DND-41 (cell line): ENCODE results near the gene SREBF2.

Experiments used
- ATAC-seq: fragments of 200-7000 bp; cut with Tn5 transposase; 3 replicates; pipeline ENCODE4 v1.9.1; 2021; ENCODE audit warnings: low read depth; ENCODE audit not compliant: insufficient read depth
- DNase-seq: peaks from one replicate; pipeline ENCODE4 v3.0.0-alpha.2; 2020
- H2AFZ ChIP-seq: 2 replicates; pipeline ENCODE4 v1.6.0; 2012; ENCODE audit warnings: low read depth, low read length
- H3K27ac ChIP-seq: 2 replicates; pipeline ENCODE4 v1.5.1; 2012; ENCODE audit warnings: low read length, inconsistent platforms
- H3K27me3 ChIP-seq: fragments of 200-600 bp; sonication (generic); 2 replicates; pipeline ENCODE4 v1.6.0; 2012; ENCODE audit warnings: low read length, mild to moderate bottlenecking, inconsistent platforms; ENCODE audit not compliant: insufficient read depth, poor library complexity
- H3K36me3 ChIP-seq: 2 replicates; pipeline ENCODE4 v1.5.1; 2012; ENCODE audit warnings: low read length, inconsistent platforms; ENCODE audit not compliant: insufficient read depth
- H3K4me1 ChIP-seq: 2 replicates; pipeline ENCODE4 v1.5.1; 2012; ENCODE audit warnings: mild to moderate bottlenecking, low read length; ENCODE audit not compliant: insufficient read depth
- H3K4me2 ChIP-seq: 2 replicates; pipeline ENCODE4 v1.6.0; 2012; ENCODE audit warnings: mild to moderate bottlenecking, moderate library complexity, low read length, inconsistent platforms; ENCODE audit not compliant: insufficient read depth
- H3K4me3 ChIP-seq, 2 experiments: fragments of 200-600 bp in 1 of 2; shearing (Covaris generic) in 1 of 2; 2 replicates each; pipeline ENCODE4 v1.5.1; 2012 to 2016; ENCODE audit warnings: inconsistent platforms in 2 of 2, low read length in 2 of 2, mild to moderate bottlenecking in 2 of 2, low read depth in 1 of 2, moderate library complexity in 1 of 2
- H3K79me2 ChIP-seq: 2 replicates; pipeline ENCODE4 v1.6.0; 2012; ENCODE audit warnings: low read length, inconsistent platforms; ENCODE audit not compliant: insufficient read depth
- H3K9ac ChIP-seq: 2 replicates; pipeline ENCODE4 v1.6.0; 2012; ENCODE audit warnings: low read depth, mild to moderate bottlenecking, inconsistent platforms, low read length, moderate library complexity
- H3K9me3 ChIP-seq: 2 replicates; pipeline ENCODE4 v1.5.1; 2012; ENCODE audit warnings: low read length, moderate library complexity, mild to moderate bottlenecking, inconsistent platforms; ENCODE audit not compliant: insufficient read depth, severe bottlenecking
- H4K20me1 ChIP-seq: 2 replicates; pipeline ENCODE4 v1.6.0; 2012; ENCODE audit warnings: low read length; ENCODE audit not compliant: insufficient read depth
- CTCF ChIP-seq: IDR thresholded peaks from 2 replicates; pipeline ENCODE4 v1.5.1; 2012; ENCODE audit warnings: borderline replicate concordance, low read length, moderate library complexity, mild to moderate bottlenecking; ENCODE audit not compliant: poor library complexity, severe bottlenecking; ENCODE audit errors: extremely low read depth
- EZH2 ChIP-seq: IDR thresholded peaks from 3 replicates; pipeline ENCODE4 v1.6.1; 2012; ENCODE audit warnings: borderline replicate concordance, low read depth, mild to moderate bottlenecking, moderate library complexity, low read length, inconsistent platforms; ENCODE audit not compliant: severe bottlenecking

The SREBF2 gene

GRCh38 chr22:41932353-41932752 lies 99.4 kb downstream of the SREBF2 start:
- H2AFZ ChIP-seq, result no peak overlapping the region
- peaks cover 11% of the 10 kb centered on the region; the same call in 1 of the 2 replicates for H3K79me2 ChIP-seq
- peaks cover 56% of the 10 kb centered on the region for H3K36me3 ChIP-seq
- H3K27me3 ChIP-seq, result no peaks in the 10 kb centered on the region
- no peak overlapping the region for H3K27ac ChIP-seq
- H3K4me2 ChIP-seq, result no peak overlapping the region
- TF ChIP-seq CTCF (no peak), EZH2 (no peak)
- ATAC-seq (no peak), DNase-seq (no peak)
- H4K20me1 ChIP-seq, result peaks cover 55% of the 10 kb centered on the region
- H3K9ac ChIP-seq, result no peak overlapping the region
- no peaks in the 10 kb centered on the region for H3K4me1 ChIP-seq
- H3K9me3 ChIP-seq, result no peaks in the 10 kb centered on the region
- no peak overlapping the region for H3K4me3 ChIP-seq

- H3K4me2 ChIP-seq, result no peak overlapping the region
- H3K36me3 ChIP-seq, result peaks cover 59% of the 10 kb centered on the region
- peaks cover 17% of the 10 kb centered on the region for H3K79me2 ChIP-seq
- H3K9me3 ChIP-seq, result no peaks in the 10 kb centered on the region
- no peak overlapping the region for H3K27ac ChIP-seq
- peak; percentile 35 for DNase-seq
- H3K27me3 ChIP-seq, result no peaks in the 10 kb centered on the region
- no peak overlapping the region for H2AFZ ChIP-seq
- ATAC-seq, result peak; percentile 22; the same call in 2 of the 3 replicates
- no peak overlapping the region for H3K4me3 ChIP-seq
- peaks cover 47% of the 10 kb centered on the region for H4K20me1 ChIP-seq
- TF ChIP-seq CTCF (no peak), EZH2 (no peak)
- no peak overlapping the region for H3K9ac ChIP-seq
- no peaks in the 10 kb centered on the region for H3K4me1 ChIP-seq
Measured at GRCh38 chr22:41933411-41934177, 100.7 kb downstream of the SREBF2 start.

- ATAC-seq, result peak; percentile 1; the same call in 1 of the 3 replicates
- Histone ChIP-seq H3K4me3 (no peak overlapping the region), H4K20me1 (peaks cover 55% of the 10 kb centered on the region), H3K79me2 (peaks cover 26% of the 10 kb centered on the region), H3K27me3 (no peaks in the 10 kb centered on the region), H3K9me3 (no peaks in the 10 kb centered on the region), H3K27ac (no peak overlapping the region), H3K4me2 (no peak overlapping the region), H2AFZ (no peak overlapping the region), H3K4me1 (no peaks in the 10 kb centered on the region), H3K36me3 (peaks cover 67% of the 10 kb centered on the region), H3K9ac (no peak overlapping the region)
- DNase-seq, result no peak
- TF ChIP-seq EZH2 (no peak), CTCF (no peak)
Measured at GRCh38 chr22:41934284-41935014, 101.5 kb downstream of the SREBF2 start.
